ENCODE data around the gene MYH11.

DNA sequence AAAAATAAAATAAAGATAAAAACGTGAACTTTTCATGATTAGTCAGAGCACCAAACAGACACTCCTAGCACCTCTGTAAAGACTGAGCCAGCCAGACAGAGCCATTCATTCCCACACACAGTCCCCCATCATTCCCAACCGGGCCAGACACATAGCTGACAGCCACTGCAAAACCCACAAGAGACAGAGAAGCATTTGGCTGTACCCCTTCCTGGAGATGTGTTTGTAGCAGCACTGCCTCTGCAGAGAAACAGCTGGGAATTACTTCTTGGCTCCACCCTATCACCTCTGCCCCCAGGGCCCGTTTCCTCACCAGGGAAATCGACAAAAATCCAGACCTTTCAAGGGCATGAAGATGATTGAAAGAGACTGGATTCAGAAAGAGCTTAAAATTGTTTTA is 46.4 kb downstream of the MYH11 start:
- TF ChIP-seq SUZ12 (IDR thresholded peaks at IDR 0.05; ENCODE audit: low read depth, low read length) = no peak
- TF ChIP-seq ZNF329 (CRISPR knock-in tag; IDR thresholded peaks at IDR 0.05; ENCODE audit: low read depth) = no peak
- TF ChIP-seq ZZZ3 (CRISPR knock-in tag; IDR thresholded peaks at IDR 0.05; ENCODE audit: borderline replicate concordance) = no peak
- TF ChIP-seq, protein P1, sequence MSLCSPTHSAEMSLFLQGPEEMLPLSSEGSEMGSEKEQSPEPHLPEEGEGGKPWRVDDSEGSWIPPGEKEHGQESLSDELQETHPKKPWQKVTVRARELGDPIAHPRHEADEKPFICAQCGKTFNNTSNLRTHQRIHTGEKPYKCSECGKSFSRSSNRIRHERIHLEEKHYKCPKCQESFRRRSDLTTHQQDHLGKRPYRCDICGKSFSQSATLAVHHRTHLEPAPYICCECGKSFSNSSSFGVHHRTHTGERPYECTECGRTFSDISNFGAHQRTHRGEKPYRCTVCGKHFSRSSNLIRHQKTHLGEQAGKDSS (CRISPR knock-in tag; IDR thresholded peaks at IDR 0.05; ENCODE audit: borderline replicate concordance, low read depth) = no peak
- no peak for TF ChIP-seq PAF1 (CRISPR knock-in tag; IDR thresholded peaks at IDR 0.05)
- TF ChIP-seq ZNF24 (IDR thresholded peaks at IDR 0.05) = no peak
- TF ChIP-seq AKAP8 (CRISPR knock-in tag; IDR thresholded peaks at IDR 0.05) = no peak
- TF ChIP-seq PHB2 (IDR thresholded peaks at IDR 0.05; ENCODE audit: partially characterized antibody) = no peak
- no peak for TF ChIP-seq HNRNPH1 (optimal IDR thresholded peaks at IDR 0.05; ENCODE audit: low read depth, low read length)
- TF ChIP-seq PAX8 (CRISPR knock-in tag; IDR thresholded peaks at IDR 0.05; ENCODE audit: borderline replicate concordance) = no peak
- TF ChIP-seq ZKSCAN1 (IDR thresholded peaks at IDR 0.05; ENCODE audit: low read length) = no peak
- TF ChIP-seq CREM (IDR thresholded peaks at IDR 0.05) = no peak
- TF ChIP-seq CREM (CRISPR knock-in tag; IDR thresholded peaks at IDR 0.05) = no peak

Measured in HepG2 (cell line).